HG03457 (cell line): ENCODE data around the gene GCK.
"Not testable (repeated sequence)": the region's sequence is repeated elsewhere in the genome, so short reads cannot be mapped to it uniquely, and the experiment has no call there.

Experiments used
- ATAC-seq: cut with Tn5 transposase; IDR thresholded peaks from one replicate; pipeline ENCODE4 v1.9.1; 2021; ENCODE audit warnings: moderate number of reproducible peaks; ENCODE audit not compliant: unreplicated experiment

The GCK gene

DNA sequence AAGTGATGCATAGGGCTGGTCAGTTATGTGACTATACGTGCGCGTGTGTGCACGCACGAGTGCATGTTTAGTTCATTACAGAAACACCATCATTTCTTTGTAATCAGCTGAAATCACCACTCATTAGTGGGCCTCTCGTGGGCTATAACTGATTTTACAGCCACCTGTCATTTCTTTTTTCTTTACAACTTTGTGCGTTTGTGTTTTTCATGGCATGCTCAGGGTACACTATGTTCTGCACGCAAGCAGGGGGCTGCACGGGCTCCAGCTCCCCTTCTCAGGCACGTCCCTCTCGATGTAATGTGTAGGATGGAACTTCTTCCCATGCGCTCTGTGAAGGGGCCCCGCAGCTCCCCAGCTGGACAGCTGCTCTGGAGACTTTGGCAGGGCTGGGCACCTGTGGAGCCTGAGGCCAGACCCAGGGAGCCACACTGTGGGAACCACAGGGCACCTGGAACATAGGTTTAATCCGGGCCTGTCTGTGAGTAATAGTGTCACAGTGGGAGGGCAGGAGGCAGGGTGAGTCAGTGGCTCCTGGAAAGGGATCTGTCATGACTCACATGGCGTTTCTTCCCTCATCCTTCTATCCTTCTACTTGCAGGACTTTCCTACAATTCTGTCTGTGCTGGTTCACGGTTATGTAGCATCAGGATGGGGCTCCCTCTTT, 4.9 kb downstream of the GCK start:
- ATAC-seq: no peak

DNA sequence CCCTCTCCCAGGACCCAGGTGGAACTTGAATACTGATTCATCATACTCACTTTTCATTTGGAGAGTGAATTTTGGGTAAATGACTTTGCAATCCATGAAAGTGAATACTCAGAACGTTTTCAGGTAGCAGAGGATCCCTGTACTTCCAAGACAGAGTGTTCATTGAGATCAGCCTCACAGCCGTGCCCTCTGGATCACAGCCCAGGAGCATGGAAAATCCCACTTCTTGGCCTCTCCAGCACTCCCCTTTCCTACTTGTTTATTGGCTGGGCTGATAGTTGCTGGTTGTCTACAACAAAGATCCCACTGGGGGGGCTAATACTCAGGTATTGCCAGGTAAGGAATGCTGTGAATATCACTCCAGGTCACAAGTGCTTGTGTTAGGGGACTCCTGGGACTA, 5.9 kb downstream of the GCK start:
- no peak for ATAC-seq

DNA sequence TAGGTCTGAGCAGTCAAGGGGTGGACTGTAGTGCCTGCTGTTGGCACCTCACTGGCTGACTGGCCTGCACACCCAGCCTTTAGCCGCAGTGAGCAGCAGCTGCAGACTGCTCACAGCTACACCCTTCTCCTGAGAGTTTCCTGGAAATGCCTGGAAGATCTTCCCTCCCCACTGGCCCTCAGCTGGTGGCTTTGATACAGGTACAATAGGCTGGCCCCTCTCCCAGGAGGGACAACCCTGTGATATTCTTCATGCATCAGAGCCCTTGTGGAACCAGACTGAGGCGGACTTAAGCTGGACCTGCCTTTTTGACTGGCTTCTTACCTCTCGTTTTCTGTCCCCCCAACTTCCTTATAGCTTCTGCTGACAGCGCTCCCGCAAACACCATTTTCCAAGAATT, 6.4 kb downstream of the GCK start:
- no peak for ATAC-seq

DNA sequence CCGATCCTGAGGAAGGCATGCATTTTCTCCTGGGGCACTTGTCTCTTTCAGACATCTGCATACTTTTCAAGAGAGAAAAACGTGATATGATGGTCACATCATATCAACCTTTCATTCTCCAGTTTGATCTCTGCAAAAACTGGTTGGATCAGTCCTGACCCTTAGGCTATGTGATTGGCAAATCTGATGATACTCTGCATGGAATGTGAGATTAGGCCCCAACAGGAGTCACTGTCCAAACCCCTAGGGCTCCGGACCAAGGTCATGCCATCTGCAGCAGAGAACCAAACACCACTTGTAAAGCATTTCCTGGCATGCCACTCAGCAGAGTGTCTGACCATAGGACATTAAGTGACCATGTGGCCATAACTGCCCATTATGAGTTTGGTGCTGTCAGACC, 8.6 kb downstream of the GCK start:
- ATAC-seq: no peak

DNA sequence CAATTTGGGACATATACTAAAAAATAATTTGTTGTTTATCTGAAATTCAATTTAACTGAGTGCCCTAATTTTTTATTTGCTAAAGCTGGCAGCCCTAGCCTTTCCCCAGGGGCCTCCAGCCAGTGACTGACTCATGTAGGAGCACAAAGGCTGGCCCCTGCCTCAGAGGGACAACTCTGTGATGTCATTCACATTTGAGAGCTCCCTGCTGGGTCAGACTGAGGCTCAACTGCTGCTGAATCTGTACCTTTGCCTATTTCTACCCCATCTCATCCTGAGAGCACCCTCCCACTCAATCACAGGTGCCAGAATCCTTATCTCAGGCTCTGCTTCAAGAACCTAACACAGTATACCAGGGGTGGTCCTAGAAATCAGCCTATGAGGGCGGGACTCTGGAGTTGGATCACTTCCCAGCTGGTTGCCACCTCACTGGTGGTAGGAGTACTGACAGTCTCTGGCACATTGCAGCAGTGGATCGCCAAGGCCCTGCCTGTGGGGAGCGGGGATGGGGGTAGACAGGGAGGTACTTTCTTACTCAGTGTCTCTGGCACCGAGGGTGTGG, 11.6 kb downstream of the GCK start:
- ATAC-seq: no peak

DNA sequence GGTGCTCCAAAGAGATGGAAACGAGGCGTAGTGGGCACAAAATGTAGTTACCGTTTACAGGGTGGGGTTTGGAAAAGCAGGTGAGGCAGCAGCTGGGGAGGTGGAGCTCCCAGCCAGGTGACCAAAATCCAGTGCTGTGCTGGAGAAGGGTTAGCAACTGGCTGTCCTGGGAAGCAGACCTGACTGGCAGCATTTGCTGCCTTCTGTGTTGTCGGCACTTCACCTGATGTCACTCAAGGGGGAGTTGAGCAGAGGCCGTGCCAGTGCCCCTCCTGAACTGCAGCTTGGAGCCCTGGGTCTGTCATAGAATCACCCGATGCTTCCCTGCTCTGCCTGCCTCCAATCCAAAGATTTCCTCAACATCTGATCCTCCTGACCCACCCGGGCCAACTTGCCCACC, 12.8 kb downstream of the GCK start:
- no peak for ATAC-seq

DNA sequence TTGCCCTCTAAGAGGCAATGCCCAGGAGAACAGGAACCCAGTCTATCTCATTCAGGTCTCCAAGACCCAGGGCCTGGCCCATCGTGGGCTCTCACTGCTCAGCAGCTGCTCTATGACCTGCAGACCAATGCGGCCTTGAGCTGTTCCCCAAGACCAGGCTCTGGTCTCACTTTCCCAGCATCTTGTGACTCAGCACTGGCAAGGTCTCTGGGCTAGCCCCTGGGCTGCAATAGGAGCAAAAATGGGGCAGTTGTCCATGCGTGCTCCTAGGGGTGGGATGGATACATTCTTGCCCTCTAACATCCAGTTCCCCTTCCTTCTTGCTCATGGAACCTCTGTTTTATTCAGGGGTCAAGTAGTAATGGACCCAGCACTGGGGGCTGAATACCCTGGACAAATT, 13.5 kb downstream of the GCK start:
- no peak for ATAC-seq

- not testable (repeated sequence) for ATAC-seq
These were observed 14.6 kb downstream of the GCK start for GRCh38 chr7:44174694-44174948.

- no peak for ATAC-seq
These were observed 15.1 kb downstream of the GCK start for GRCh38 chr7:44173911-44174693.

DNA sequence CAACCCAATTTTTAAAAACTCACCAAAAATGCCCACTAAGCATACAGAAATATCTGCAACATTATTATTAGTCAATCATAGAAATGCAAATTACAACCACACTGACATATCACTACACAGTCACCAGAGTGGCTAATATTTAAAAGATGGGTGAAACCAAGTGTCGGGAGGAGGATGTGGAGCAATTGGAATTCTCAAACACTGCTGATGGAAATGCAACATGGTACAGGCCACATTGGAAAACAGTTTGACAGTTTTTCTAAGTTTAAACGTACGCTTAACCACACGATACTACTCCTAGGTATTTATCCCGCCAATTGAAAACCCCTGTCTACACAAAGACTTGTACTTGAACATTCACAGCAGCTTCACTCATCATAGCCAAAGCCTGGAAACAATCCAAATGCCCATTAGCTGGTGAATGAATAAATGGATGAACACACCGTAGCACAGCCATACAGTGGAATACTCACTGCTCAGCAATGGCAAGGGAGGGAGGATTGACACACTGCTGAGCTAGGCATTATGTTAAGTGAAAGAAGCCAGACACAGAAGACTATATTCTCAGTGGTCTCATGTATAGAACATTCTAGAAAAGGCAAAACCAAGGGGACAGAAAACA, 16.3 kb downstream of the GCK start:
- no peak for ATAC-seq

- ATAC-seq: no peak
These were observed 16.9 kb downstream of the GCK start for GRCh38 chr7:44172352-44172751.

DNA sequence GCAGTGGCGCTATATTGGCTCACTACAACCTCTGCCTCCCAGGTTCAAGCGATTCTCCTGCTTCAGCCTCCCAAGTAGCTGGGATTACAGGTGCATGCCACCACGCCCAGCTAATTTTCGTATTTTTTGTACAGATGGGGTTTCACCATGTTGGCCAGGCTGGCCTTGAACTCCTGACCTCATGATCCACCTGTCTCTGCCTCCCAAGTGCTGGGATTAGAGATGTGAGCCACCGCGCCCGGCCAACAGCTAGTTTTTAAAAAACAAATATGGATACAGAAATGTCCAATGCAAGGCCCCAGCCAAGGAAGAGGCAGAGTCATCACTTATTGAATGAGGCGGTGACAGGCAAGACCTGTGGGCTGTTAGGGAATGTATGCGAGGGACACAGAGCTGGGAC, 17.3 kb downstream of the GCK start:
- not testable (repeated sequence) for ATAC-seq

- ATAC-seq: no peak
These were observed 21.3 kb downstream of the GCK start for GRCh38 chr7:44167920-44168319.

DNA sequence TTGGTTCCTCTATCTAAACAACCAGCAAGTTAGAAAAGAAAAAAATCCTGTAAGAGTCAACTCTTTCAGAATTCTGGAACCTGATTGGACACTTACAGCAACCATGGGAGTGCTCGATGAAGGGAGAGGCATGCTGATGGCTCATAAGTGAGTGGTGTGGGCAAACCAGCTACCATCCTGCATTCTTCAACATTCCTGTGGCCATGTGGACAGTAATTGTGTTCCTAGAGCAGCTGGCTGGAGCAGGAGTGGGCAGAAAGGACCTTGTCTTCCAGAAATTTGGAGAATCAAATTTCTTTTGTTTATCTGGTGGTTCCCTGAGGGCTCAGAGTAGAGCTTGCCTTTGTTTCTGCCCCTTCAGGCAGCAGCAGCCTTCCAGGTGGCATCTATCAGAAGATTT, 25.6 kb downstream of the GCK start:
- no peak for ATAC-seq

GRCh38 chr7:44162785-44163395, 26.3 kb downstream of the GCK start:
- ATAC-seq: no peak

DNA sequence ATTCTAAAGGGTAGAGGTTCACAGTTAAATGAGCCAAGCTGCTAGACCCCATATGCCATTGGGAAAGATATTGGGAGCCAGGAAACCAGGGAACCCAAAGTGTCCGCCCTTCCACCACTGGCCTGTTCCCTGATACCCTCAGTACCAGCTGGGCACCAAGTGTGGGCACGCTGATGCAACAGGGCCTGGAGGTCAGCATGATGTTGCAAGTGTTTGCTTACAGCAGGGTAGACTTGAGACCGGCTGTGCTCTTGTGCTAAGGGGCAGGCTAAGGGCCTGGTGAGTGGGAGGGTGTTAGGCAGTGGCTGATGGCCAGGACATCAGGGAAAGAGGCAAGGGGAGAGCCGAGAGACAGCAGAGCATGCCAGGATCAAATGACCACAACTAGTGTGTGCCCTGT, 27.1 kb downstream of the GCK start:
- ATAC-seq: no peak

- ATAC-seq: no peak
These were observed 27.9 kb downstream of the GCK start for GRCh38 chr7:44161371-44161770.

DNA sequence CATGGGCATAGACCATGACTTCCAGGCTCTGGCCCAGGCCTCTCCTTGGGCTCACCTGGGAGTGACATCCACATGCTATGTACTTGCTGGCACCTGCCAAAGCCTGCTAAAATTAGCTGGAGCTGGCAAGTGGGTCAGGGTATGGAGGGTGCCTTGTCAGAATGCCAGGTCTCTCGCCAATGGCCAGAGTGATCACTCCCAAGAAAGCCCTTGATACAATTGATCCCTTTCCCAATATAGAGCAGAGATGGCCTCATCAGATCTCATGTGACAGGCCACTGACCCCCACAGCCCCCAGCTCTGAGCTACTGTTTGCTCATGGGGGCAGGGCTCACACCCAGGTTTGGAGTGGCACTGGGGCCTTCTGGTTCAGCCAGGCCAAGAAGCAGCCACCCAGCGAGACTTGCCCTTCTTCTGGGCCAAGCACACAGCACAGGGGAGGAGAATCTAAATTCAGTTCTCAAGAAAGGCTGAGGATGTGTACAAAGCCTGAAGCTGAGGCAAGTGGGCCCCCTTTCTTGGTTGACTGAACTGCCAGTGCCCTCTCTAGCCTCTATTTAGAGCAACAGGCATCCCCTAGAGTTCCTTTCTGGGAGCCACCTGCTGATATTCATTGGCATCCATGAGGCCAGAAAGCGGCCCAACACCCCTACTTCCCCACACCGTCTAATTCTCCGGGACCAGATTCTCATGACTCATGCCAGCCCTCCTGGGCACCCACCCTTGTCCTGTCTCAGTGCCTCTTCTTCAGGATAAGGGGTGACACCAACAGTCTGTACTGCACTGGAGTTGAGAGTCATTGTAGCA, 29.2 kb downstream of the GCK start:
- ATAC-seq: no peak

- ATAC-seq: no peak
These were observed 30.2 kb downstream of the GCK start for GRCh38 chr7:44158873-44159631.
